ENCODE data around the gene IKZF5. TPM values are rescaled to one million over a fixed set of nuclear protein-coding genes. Genes with fewer than 3 reads are reported as not detected.

The IKZF5 gene
- total and polyA plus RNA-seq, 7 donors = 4.4 to 16.4 (median 9.4) TPM

DNA sequence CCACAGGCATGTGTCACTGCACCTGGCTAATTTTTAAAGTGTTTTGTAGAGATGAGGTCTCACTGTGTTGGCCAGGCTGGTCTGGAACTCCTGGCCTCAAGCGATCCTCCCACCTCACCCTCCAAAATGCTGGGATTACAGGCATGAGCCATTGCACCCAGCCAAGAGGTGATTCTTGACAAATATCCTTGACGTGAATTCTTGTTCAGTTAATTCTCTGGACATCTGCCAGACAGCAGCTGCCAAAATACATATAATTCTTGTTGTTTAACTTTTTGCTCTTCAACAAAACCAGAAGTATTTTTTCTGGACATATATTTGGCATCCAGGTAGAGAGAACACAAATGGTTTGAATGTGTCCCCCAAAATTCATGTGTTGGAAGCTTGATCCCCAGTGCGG, 3.4 kb upstream of the IKZF5 start:
- intact Hi-C loops (cut with DNase I) = no loop called here
- Histone ChIP-seq H3K27ac (no peak overlapping the region), H3K36me3 (no peaks in the 10 kb centered on the region), H3K9me3 (no peaks in the 10 kb centered on the region), H3K4me1 (peaks cover 0 to 26% (median 14%) of the 10 kb centered on the region in 4 donors), H3K4me3 (no peak overlapping the region), H3K27me3 (no peaks in the 10 kb centered on the region)
- WGBS, 2 donors = 72 to 87% methylated on average over 3 of the region's 3 CpGs
- TF ChIP-seq, protein P1, sequence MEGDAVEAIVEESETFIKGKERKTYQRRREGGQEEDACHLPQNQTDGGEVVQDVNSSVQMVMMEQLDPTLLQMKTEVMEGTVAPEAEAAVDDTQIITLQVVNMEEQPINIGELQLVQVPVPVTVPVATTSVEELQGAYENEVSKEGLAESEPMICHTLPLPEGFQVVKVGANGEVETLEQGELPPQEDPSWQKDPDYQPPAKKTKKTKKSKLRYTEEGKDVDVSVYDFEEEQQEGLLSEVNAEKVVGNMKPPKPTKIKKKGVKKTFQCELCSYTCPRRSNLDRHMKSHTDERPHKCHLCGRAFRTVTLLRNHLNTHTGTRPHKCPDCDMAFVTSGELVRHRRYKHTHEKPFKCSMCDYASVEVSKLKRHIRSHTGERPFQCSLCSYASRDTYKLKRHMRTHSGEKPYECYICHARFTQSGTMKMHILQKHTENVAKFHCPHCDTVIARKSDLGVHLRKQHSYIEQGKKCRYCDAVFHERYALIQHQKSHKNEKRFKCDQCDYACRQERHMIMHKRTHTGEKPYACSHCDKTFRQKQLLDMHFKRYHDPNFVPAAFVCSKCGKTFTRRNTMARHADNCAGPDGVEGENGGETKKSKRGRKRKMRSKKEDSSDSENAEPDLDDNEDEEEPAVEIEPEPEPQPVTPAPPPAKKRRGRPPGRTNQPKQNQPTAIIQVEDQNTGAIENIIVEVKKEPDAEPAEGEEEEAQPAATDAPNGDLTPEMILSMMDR (IDR thresholded peaks at IDR 0.05) = no peak
- TF ChIP-seq POLR2AphosphoS5 (IDR thresholded peaks at IDR 0.05) (no peak), POLR2A (IDR thresholded peaks at IDR 0.05) (no peak), EP300 (IDR thresholded peaks at IDR 0.05) (no peak)
- DNase-seq = no peak

GRCh38 chr10:123009105-123009820, 668 bp upstream of the IKZF5 start:
- no peaks in the 10 kb centered on the region for H3K36me3 ChIP-seq
- peak overlapping the region; percentile 91 to 95 (median 94) for H3K27ac ChIP-seq
- WGBS, 2 donors = 1% methylated on average over 34 of the region's 34 CpGs
- no peaks in the 10 kb centered on the region for H3K9me3 ChIP-seq
- intact Hi-C loops (cut with DNase I) = loop anchor here (2.0 kb wide), 1 partner anchor 146 kb away; the partner anchor contains the start of gene BUB3
- DNase-seq = peak; percentile 69
- peaks cover 0 to 50% (median 20%) of the 10 kb centered on the region in 4 donors for H3K4me1 ChIP-seq
- no peaks in the 10 kb centered on the region for H3K27me3 ChIP-seq
- peak overlapping the region; percentile 81 to 99 (median 93) for H3K4me3 ChIP-seq
- TF ChIP-seq, protein P1 (IDR thresholded peaks at IDR 0.05) = no peak

- DNase-seq = peak; percentile 66
- peak overlapping the region; percentile 81 to 99 (median 93) for H3K4me3 ChIP-seq
- intact Hi-C loops (cut with DNase I) = loop anchor here (1.0 to 2.0 kb wide), 4 partner anchors 27 to 147 kb away; partner anchors contain the start of genes BUB3, C10orf88, FAM24B and PSTK
- H3K4me1 ChIP-seq = peaks cover 0 to 50% (median 20%) of the 10 kb centered on the region in 4 donors
- TF ChIP-seq POLR2A (IDR thresholded peaks at IDR 0.05) (no peak), EP300 (IDR thresholded peaks at IDR 0.05) (no peak), POLR2AphosphoS5 (IDR thresholded peaks at IDR 0.05) (peak in 1 of 4 donors; percentile 54)
- TF ChIP-seq, protein P1 (IDR thresholded peaks at IDR 0.05) = no peak
- 2 to 4% methylated on average over 30 of the region's 30 CpGs for WGBS, 2 donors
- peak overlapping the region; percentile 91 to 95 (median 94) for H3K27ac ChIP-seq
- no peaks in the 10 kb centered on the region for H3K9me3 ChIP-seq
- H3K36me3 ChIP-seq = no peaks in the 10 kb centered on the region
- H3K27me3 ChIP-seq = no peaks in the 10 kb centered on the region
Observed at GRCh38 chr10:123007558-123008354, 839 bp downstream of the IKZF5 start.

DNA sequence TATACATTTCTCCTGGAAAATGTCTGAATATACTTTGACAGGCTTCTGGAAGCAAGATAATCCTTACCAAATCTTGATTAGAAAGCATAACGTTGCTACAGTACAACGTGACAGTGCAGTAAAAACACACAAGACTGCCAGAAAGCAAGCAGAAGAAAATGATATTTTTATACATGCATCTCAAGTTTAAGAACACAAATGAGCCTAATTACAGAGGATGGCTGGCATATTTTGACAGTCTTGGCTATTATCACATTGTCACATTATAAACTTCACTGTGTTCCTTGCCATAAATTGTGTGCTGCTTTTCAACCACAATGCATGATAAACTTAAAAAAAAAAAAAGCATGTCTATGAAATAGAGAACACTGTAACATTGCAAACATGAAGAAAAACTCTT, 4.3 kb downstream of the IKZF5 start:
- Histone ChIP-seq H3K27ac (no peak overlapping the region), H3K4me1 (peaks cover 0 to 44% (median 25%) of the 10 kb centered on the region in 4 donors), H3K27me3 (no peaks in the 10 kb centered on the region), H3K4me3 (no peak overlapping the region), H3K9me3 (no peaks in the 10 kb centered on the region), H3K36me3 (no peaks in the 10 kb centered on the region)
- 49 to 75% methylated on average over 2 of the region's 2 CpGs for WGBS, 2 donors
- DNase-seq = no peak
- intact Hi-C loops (cut with DNase I) = no loop called here
- TF ChIP-seq POLR2AphosphoS5 (IDR thresholded peaks at IDR 0.05) (no peak), EP300 (IDR thresholded peaks at IDR 0.05) (no peak), POLR2A (IDR thresholded peaks at IDR 0.05) (no peak)
- TF ChIP-seq, protein P1 (IDR thresholded peaks at IDR 0.05) = no peak
